H1 (cell line): Measurements from ENCODE around the gene ETNK1. TPM values are rescaled to one million over a fixed set of nuclear protein-coding genes. Genes with fewer than 3 reads are reported as not detected.

Source experiments
- ASH2L ChIP-seq: fragments of 200-600, 300-600 bp; sonication (generic); IDR thresholded peaks from one replicate; pipeline ENCODE4 v1.7.1; 2017; ENCODE audit warnings: low read length
- BRCA1 ChIP-seq: IDR thresholded peaks from 2 replicates; pipeline ENCODE4 v1.6.1; 2012; ENCODE audit warnings: low read depth, low read length, improper control_type of control experiment
- CHD7 ChIP-seq: fragments of 300-600 bp; sonication (generic); IDR thresholded peaks from 2 replicates; pipeline ENCODE4 v1.7.1; 2012; ENCODE audit warnings: low read length, moderate library complexity, mild to moderate bottlenecking, inconsistent platforms; ENCODE audit not compliant: insufficient replicate concordance
- JUN ChIP-seq: IDR thresholded peaks from 2 replicates; pipeline ENCODE4 v1.6.1; 2011; ENCODE audit warnings: low read depth, mild to moderate bottlenecking, improper control_type of control experiment, low read length
- NANOG ChIP-seq: IDR thresholded peaks from 2 replicates; pipeline ENCODE4 v1.6.1; 2011; ENCODE audit warnings: low read length, low read depth, mild to moderate bottlenecking, inconsistent platforms; ENCODE audit not compliant: insufficient read depth, poor library complexity, severe bottlenecking
- NRF1 ChIP-seq: IDR thresholded peaks from 2 replicates; pipeline ENCODE4 v1.6.1; 2011; ENCODE audit warnings: mild to moderate bottlenecking, low read depth, low read length, improper control_type of control experiment
- RFX5 ChIP-seq: IDR thresholded peaks from 2 replicates; pipeline ENCODE4 v1.6.1; 2011; ENCODE audit warnings: low read depth, low read length, improper control_type of control experiment, borderline replicate concordance
- SIN3A ChIP-seq, 2 experiments: IDR thresholded peaks in 1 of 2; conservative IDR thresholded peaks in 1 of 2; 2 replicates each; pipeline ENCODE4 v1.6.1; 2011 to 2012; ENCODE audit warnings: low read length in 2 of 2, improper control_type of control experiment in 1 of 2, low read depth in 1 of 2, mild to moderate bottlenecking in 1 of 2
- TCF12 ChIP-seq: IDR thresholded peaks from 2 replicates; pipeline ENCODE4 v1.6.1; 2011; ENCODE audit warnings: low read depth, mild to moderate bottlenecking, low read length
- polyA plus RNA-seq, 7 experiments: library from polyadenylated mRNA; depleted of rRNA in 3 of 7; stranded (reverse) in 5 of 7; unstranded in 2 of 7; fragments of >200 nt in 5 of 7; fragments of 200-250 nt in 2 of 7; gene quantifications; 1 replicate in 5 of 7; 2 replicates in 1 of 7; 4 replicates in 1 of 7; pipeline versions ENCODE4 v1.2.1 to v1.2.3, GENCODE V29; 2011 to 2013; ENCODE audit warnings: missing spikeins in 2 of 7, mixed read lengths in 2 of 7
- total RNA-seq: library from RNA; stranded (reverse); fragmentation: NEBNext Ultra II Directional; extraction: Animal tissue kit (Norgen Biotek cat#: 25700); gene quantifications from 2 replicates; pipeline ENCODE4 v1.2.1, GENCODE V29; 2021

Gene ETNK1
- total and polyA plus RNA-seq, 2 of the 8 experiments (the other 6 are each of a cell fraction or from before 2014, with no cell fraction given) = 11.6 to 82.7 TPM

DNA sequence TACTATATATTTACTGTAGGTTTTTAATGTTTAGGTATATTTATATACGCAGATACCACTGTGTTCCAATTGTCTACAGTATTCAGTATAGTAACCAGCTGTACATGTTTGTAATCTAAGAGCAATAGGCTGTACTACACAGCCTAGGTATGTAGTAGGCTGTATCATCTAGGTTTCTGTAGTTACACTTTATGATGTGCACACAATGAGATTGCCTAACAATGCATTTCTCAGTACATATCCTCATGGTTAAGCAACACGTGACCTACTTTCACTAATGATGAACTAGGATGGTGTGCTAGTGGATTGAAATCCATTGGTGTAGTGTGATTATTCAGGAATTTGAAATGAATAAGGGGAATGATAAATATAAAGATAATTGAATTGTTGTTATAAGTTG lies 77.7 kb downstream of the ETNK1 start (continued):
- no peak for TF ChIP-seq CHD7
- TF ChIP-seq TCF12 = no peak
- no peak for TF ChIP-seq BRCA1
- TF ChIP-seq NRF1 = no peak
- no peak for TF ChIP-seq RFX5
- no peak for TF ChIP-seq JUN
- no peak for TF ChIP-seq ASH2L
- TF ChIP-seq NANOG = no peak
- TF ChIP-seq SIN3A (conservative IDR thresholded peaks at IDR 0.05 in 1 of 2, IDR thresholded peaks at IDR 0.05 in 1 of 2; ENCODE audit: low read depth in 1 of 2, low read length in 2 of 2) = no peak
